AG04449 (cell line): Measurements from ENCODE around the gene FER1L5.

ENCODE experiments used
- CTCF ChIA-PET: fragments of 350-600 bp; formaldehyde crosslinking; extraction: SDS; loops from one replicate; lab custom pipeline; 2021; ENCODE audit warnings: antibody characterized with exemption; lab: Yijun Ruan, JAX
- POLR2A ChIA-PET: fragments of 400-600, 350-600 bp; formaldehyde crosslinking; extraction: SDS; loops from one replicate; lab custom pipeline; 2020; ENCODE audit warnings: antibody characterized with exemption, inconsistent platforms; lab: Yijun Ruan, JAX
- DNase-seq: peaks from one replicate; pipeline ENCODE4 v3.0.0-alpha.2; 2010; ENCODE audit warnings: low read depth, low spot score
- H3K4me3 ChIP-seq: 2 replicates; pipeline ENCODE4 v1.5.1; 2011; ENCODE audit warnings: low read depth, mild to moderate bottlenecking, control low read depth, low read length
- CTCF ChIP-seq: IDR thresholded peaks from one replicate; pipeline ENCODE4 v1.5.1; 2011; ENCODE audit warnings: mild to moderate bottlenecking, moderate library complexity, low read length, control low read depth, inconsistent platforms; ENCODE audit not compliant: insufficient read depth; ENCODE audit errors: missing control alignments

FER1L5 gene

GRCh38 chr2:96601382-96602292 is 40.9 kb upstream of the FER1L5 start:
- H3K4me3 ChIP-seq = no peak overlapping the region
- POLR2A ChIA-PET = no interaction called here
- CTCF ChIA-PET = interaction anchor here (0.8 to 1.5 kb wide), 4 partner anchors 10 to 161 kb away, joined by 3 to 4 read pairs (median 3); no protein-coding TSS in a partner anchor
- DNase-seq = no peak
- no peak for TF ChIP-seq CTCF

- no peak overlapping the region for H3K4me3 ChIP-seq
- DNase-seq = no peak
- CTCF ChIA-PET = interaction anchor here (1.1 to 1.5 kb wide), 3 partner anchors 21 to 160 kb away, joined by 3 to 4 read pairs (median 3); no protein-coding TSS in a partner anchor
- POLR2A ChIA-PET = no interaction called here
- no peak for TF ChIP-seq CTCF
These were observed 40.2 kb upstream of the FER1L5 start for GRCh38 chr2:96602330-96602823.

GRCh38 chr2:96604104-96604503 is 38.5 kb upstream of the FER1L5 start:
- POLR2A ChIA-PET = no interaction called here
- DNase-seq = no peak
- no peak for TF ChIP-seq CTCF
- no peak overlapping the region for H3K4me3 ChIP-seq
- CTCF ChIA-PET = interaction anchor here (0.8 to 1.6 kb wide), 8 partner anchors 8 to 198 kb away, joined by 3 to 4 read pairs (median 3); no protein-coding TSS in a partner anchor

- no peak overlapping the region for H3K4me3 ChIP-seq
- no peak for DNase-seq
- ChIA-PET CTCF (interaction anchor here (1.1 to 2.0 kb wide), 4 partner anchors 11 to 15 kb away, joined by 3 to 8 read pairs (median 3); no protein-coding TSS in a partner anchor), POLR2A (no interaction called here)
- no peak for TF ChIP-seq CTCF
These were observed 33.8 kb upstream of the FER1L5 start for GRCh38 chr2:96608469-96609455.

- no peak overlapping the region for H3K4me3 ChIP-seq
- no peak for TF ChIP-seq CTCF
- ChIA-PET POLR2A (no interaction called here), CTCF (interaction anchor here (0.8 kb wide), 1 partner anchor 62 kb away, joined by 3 read pairs; no protein-coding TSS in a partner anchor)
- no peak for DNase-seq
These were observed 26.4 kb upstream of the FER1L5 start for GRCh38 chr2:96616128-96616527.
